ENCODE measurements around the gene CAMTA1. TPM values are rescaled to one million over a fixed set of nuclear protein-coding genes. Genes with fewer than 3 reads are reported as not detected.

The CAMTA1 gene
- polyA plus RNA-seq, 12 donors: 24.2 to 51.1 (median 44.7) TPM; not detected in 1

DNA sequence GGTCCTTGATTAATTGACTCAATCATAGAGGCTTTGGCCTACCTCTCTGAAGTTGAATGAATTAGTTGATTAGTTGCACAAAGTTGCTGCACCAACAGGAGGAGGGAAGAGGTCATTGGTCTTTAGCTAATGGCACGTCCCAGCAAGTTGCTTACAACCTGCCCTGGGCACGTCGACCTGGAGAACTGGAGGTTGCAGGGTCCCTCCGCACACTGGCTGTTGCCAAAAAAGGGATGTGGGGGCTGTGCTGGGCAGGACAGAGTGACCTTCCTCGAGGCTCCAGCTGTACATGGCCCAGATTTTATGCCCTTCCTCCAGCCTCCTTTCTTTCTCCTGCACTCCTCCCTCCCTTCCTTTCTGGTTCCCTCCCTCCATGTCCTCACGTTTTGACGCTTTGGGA, 755.6 kb downstream of the CAMTA1 start:
- no peak for DNase-seq

DNA sequence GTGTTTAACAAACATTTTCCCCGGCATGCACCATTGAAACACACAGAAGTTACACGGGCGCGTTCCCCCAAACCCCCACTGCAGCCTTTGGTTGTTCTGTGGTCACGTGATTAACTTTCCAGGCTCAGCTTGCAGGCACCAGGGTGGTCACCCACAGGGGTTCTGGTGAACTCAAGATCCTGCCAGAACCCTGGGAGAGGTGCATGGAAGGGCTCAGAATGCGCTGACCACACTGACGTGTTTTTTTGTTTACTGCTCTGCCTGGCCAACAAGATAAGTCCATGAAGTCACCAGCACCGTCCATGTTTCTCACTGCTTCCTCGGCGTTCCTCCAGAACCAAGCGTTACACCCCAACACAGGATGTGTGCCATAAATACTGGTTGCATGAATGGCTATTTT, 756.4 kb downstream of the CAMTA1 start:
- no peak for DNase-seq

DNA sequence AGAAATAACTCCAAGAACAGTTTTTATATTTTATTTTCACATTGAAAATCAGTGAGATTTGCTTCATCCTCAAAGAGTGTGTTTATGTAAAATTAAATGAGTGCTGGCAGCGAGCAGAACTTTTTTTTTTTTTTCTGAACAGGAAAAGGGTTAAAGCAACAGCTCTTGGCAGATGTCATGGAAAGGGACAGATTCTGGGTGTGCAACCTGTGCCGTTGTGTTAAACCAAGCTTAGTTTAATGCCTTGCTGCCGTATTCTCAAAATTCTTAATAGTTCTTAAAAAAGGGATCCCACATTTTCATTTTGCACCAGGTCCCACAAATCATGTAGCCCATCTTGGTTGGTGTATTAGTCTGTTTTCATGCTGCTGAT, 758.5 kb downstream of the CAMTA1 start:
- DNase-seq: no peak

DNA sequence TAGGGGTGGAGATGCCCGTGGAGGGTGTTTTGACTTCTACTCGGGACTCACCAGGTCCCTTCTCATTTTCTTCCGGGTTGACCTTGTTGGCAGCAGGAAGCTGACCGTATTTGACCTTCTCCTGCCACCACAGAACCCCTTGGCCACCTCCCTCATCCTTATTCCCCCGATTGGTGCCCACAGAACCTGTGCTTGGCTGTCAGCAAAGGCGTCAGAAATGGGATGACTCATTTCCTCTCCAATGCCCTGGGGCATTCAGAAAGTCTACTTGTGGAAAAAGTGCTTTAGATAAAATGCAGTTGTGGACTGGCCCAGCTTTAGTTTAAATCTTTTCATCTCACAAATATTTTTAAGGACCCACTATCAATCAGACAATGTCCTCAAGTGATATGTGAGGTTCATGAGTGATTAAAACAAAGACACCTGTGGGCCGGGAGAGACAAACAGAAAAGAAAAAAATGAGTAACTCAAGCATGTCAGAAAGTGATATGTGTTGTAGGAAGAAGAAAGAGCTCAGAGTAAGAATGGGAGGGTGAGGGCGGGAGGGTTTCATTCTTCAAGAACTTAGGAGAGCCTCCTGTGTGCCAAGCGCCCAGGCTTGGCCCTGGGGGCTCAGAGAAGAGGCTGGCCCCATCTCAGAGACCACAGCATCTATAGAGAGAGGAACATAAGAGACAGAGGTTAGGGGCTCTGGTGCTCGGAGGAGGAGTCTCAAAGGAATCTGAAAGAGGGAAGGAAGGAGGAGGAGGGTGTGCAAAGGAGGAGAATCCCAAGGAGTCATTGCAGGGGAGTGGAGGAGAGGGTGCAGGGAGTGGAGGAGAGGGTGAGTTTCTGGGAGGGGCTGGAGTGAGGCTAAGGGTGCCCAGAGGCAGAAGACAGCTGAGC, 764.3 kb downstream of the CAMTA1 start:
- no peak for DNase-seq

DNA sequence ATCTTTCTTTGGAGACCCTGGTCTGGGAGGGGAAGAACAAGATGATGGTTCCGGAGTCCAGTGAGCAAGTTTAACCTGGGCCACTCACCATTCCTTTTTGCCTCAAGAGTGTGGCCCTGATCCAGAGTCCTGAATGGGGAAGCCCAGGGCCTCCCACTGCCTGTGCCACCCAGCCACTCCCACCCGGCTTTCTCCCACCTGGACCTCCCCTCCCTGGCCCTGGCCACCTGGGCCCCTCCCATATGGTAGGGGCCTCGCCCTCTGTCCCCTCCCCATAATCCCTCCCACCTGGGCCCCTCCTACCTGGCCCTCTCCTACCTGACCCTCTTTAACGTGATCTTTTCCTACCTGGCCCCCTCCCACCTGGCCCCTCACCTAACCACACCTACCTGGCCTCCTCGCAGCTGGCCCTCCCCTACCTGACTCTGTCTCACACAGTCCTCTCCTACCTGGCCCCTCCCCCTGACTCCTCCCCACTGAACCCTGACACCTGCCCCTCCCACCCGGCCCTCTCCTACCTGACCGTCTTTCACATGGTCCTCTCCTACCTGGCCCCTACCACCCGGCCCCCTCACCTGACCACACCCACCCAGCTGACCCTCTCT, 765.1 kb downstream of the CAMTA1 start:
- DNase-seq: no peak

DNA sequence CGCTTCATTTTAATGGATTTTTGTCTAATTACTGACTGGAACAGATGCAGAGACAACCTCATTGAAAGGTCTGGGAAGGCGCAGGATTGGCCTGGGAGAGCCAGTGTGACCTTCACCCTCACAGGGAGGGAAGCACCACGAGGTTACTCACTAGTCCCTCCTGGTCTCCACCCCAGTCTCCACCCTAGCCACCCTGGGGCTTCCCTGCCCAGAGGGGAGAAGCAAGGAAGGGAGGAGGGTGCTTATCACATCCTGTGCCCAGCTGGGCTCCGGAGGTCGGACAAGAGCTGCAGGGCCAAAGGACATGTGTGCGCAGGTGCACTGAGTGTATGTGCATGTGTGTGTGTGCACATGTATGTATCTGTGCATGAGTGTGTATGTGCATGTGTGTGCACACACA, 765.7 kb downstream of the CAMTA1 start:
- no peak for DNase-seq

DNA sequence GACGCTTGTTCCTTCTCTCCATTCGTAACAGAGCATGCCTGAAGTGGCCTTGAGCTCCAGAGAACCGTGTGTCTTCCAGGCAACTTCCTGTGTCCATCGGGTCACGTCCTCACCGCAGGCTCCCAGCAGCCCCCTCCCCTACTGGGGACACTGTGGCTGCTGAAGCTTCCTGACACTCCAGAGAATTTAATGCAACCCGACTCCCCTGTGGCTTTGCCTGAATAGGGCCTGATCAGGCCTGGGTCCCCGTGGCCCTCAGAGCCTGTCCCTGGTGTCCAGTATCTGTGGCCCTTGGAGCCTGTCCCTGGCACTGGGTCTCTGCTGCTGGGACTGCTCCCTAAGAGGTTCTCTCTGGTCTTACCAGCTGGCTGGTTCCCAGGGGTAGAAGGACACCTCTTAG, 766.2 kb downstream of the CAMTA1 start:
- no peak for DNase-seq

DNA sequence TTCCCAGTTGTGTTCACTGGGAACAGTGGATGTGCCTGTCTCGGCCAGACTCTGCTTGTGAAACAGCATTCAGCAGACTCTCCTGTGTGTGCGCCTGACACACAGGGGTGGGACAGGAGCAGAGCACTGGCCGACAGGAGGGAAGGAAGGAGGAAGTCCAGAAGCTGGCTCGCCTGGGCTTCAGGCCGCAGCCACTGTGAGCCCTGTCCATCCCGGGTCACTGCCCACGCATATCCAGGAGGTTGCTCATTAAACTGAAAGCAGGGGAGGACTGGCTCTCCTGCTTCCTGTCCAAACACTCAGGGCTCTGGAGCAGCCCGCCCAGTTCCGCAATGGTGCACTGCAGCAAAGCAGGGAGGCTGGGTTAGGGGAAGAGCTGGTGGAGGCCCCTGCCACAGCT, 767.1 kb downstream of the CAMTA1 start:
- no peak for DNase-seq

DNA sequence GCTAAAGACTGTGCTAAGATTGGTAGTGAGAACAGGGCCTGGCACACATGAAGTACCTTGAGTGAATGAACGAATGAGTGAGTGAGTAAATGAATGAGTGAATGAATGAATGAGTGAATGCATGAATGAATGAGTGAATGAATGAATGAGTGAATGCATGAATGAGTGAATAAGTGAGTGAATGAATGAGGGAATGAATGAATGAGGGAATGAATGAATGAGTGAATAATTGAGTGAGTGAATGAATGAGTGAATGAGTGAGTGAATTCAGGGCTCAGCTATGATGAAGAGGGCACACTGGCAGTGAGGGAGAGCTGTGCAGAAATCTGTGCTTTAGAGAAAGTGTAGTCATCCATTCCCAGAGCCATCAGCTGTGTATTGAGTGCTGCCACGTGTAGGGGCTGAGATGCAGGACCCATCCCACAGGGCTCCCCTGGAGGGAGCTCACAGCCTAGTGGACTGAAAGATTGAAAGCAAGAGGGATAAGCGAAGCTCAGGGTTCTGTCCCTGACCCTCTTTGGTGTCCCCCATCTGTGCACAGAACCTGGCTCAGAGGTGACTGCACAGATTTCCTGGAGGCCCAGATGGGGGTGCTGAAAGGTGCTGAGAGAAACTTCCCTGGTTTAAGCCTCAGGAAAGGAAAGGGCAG, 767.9 kb downstream of the CAMTA1 start:
- no peak for DNase-seq

DNA sequence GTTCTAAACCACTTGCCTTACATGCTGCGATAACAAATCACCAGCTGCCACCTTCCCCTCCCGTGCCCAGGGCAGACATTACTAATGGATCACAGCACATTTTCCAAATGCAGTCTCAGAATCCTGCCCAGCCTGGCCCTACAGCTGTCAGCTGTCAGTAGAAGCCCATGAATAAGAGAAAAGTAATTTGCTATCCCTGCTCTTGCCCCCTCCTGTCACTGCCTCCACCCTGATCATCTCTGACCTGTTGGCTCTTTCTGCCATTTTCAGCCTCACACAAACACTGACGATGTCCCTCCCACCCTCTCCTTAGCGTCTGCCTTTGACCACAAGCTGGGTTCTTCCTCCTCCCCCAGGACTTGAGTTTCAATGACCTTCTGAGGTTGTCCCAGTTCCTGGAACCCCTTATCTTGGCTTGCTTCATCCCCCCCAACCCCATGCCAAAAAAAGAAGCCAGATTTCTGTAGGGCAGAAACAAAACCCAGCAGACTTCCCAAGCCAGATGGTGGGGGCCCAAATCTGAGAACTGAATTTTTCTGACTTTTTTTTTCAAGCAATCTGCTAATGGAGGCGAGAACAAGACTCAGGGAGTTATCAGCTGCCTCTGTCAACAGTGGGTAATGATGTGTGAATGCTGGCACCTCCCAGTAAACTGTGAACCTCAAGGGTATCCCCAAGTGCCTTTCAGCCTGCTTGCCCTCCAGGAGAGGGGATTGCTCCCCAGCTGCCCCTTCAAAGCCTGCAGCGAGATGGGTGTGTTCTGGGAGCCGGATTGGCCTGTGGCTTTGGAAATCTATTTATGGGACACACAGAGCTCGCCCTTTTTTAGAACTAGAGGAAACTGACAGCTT, 769.4 kb downstream of the CAMTA1 start:
- DNase-seq: no peak

DNA sequence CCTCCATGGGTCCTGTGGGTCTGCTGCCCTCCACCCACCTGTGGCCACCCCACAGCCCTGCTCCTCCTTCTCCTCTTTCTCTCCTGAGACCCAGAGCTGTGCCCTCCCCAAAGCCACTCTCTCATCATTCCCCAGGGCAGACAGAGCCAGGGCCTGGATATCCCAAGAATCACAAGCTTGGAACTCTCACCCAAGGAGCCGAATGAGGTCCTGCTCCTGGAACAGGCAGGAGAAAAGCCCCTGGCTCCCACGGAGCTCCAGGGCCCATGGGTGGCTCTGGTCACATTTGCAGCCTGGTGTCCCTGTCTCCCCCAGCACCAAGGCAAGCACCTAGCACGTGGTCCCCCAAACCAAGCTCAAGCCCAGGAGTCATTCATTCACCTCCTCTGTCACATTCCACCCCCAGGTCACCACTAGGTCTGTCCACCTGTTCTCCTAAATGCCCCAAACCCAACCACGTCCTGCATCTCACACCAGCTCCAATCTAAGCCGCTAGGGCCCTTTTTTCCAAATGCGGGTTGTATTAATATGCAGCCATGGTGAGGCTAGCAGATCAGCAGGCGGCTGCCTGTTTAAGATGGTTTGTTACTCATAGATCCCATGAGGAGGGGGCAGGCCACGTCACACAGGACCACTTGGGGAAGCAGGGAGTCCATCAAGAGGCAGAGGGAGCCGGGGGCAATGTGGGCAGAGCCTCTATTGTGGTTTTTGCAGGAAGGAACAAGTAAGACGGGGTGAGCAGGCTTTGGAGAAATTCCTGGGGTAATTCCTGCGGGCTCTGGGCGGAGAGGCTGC, 770.3 kb downstream of the CAMTA1 start:
- DNase-seq: no peak

DNA sequence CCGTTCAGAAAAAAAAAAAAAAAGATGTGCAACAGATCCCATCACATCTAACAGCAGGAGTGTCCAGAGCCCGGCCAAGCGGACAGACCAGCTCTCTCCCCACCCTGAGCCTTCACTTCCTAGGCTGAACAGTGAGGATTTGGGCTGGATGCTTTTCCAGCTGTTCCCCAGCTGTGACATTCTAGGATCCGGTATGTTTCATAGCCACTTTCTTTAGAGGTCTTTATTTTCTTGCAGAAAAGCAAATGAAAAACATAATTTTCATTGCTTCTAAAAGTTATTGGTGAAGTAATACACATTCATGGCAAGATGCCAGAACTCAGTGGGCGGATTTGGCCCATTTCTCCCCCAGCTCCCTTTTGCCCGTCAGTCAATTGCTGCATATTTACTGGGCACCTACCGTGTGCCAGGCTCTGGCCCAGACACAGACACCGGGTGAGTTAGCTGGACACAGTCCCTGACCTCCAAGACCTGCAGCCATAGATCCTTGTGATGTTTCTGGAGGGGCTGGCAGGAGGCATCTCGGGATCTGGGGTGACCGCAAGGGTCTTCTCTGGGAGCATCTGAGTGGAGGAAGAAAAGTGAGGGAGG, 772.1 kb downstream of the CAMTA1 start:
- DNase-seq: peak; percentile 39

DNA sequence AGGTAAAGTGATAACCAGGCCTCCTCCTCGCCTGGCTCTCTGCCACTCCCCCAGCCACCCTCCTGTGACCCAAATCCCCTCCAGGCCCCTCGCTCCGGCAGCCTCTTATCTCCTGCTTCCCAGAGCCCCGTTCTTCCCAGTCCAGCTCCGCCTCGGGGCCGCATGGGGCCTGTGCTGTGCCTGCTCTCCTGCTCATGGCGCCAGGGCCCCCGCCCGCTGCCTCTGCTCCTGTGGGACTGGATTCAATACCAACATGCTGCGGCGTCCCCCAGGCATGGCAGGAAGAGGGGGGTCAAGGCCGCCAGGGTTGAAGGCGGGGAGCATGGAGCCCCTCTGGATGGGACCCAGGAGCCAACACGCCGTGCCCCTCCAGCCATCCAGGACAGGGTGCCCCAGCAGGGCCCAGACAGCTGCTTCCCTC, 772.8 kb downstream of the CAMTA1 start:
- no peak for DNase-seq

DNA sequence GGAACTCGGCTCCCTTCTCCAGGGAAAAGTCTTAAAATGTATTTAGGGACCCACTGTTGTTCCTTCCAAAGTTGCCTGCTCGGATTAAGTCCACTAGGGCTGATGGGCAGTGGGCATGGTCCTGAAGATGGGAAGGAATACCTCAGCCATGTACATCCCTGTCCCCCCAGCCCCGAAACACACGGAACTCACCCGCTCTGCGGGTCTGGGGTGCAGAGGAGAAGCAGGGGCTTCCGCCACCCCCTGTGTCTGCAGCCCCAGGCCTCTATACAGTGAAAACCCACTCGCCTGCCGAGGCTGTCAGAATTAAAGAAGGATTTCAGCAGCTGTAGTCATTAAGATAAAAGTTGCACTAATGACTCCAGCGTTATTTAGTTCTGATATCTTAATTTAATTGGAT, 773.2 kb downstream of the CAMTA1 start:
- DNase-seq: no peak

DNA sequence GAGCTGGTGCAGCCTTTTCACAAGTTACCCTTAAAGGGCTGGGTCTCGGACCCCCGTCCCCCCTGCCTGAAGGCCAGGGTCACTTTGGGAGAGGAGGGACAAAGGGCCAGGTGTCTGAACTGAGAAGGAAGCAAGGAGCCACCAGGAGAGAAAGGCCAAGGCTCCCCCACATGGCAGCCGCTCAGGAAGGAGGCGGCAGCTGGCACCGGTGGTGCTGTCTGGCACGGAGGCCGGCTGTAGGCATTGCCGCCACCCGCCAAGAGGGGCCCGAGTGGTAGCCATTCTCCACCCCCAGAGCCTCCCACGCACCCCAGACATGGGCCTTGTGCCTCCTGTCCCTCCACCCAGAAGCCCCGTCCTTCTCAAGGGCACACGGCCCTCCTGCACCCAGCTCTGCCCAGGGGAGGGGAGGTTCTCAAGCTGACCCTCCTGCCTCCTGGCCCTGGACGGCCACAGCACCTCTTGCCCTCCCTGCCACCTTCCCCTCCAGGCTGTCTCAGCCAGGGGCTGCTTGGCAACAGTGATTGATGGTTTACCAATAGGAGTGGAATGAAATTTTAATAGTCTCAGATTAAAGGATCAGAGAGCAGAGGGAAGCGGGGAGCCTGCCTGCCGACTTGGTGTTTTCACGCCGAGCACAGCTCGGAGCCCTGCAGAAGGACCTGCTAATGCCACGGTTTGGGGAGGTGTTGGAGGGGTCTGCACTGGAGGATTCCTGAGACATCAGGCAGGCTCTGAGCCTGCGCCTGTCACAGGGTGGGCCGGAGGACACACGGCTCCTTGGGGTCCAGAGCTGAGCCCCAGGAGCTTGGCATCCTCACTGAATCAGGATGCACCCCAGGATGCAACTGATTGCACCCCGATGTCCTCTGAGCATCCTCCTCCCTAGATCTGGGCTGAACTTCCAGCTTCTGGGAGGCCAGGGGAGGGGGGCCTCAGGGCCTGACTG, 773.9 kb downstream of the CAMTA1 start:
- no peak for DNase-seq

DNA sequence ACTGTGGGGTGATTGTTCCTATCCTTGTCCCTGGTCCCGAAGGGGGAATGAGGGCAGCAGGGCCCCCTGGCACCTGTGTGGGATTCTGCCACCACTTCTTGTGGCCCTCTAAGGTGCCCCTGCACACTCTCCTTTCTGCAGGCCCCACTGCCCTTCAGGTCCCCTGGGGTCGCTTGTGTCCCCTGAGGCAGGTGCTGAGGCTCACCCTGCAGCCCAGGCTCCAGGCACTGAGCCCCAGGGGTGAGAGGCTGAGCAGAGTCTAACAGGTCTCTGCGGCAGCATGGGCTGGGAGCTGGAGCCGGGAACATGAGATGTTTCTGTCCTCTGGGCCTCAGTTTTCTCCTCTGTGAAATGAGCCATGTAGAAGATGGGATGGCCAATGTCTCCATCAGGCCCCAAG, 774.9 kb downstream of the CAMTA1 start:
- DNase-seq: no peak

DNA sequence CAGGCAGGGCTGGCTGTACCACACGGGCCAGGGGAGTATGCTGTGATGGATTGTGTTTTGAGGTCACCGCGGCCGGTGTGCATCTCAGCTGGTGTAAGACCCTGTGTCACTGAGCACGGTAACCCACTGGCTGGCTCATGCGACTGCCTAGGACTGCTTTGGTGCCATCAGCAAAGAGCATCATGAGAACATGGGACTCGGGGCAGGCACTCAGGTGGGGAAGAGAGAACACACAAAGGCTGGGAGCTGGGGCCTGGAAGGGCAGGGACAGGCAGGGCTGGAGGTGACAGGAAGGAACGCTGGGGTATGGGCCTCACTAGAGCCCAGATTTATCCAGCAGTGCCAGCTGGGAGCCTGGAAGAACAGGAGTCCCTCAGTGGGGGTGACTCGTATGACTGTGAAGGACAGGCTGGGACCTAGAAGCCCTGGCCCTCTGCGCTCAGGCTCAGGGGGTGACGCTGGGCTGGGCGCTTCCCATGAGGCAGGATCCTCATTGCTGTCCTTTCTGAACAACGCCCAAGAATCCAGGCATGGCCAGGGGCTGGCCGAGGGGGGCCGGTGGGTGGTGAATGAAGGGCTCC, 775.4 kb downstream of the CAMTA1 start:
- no peak for DNase-seq

DNA sequence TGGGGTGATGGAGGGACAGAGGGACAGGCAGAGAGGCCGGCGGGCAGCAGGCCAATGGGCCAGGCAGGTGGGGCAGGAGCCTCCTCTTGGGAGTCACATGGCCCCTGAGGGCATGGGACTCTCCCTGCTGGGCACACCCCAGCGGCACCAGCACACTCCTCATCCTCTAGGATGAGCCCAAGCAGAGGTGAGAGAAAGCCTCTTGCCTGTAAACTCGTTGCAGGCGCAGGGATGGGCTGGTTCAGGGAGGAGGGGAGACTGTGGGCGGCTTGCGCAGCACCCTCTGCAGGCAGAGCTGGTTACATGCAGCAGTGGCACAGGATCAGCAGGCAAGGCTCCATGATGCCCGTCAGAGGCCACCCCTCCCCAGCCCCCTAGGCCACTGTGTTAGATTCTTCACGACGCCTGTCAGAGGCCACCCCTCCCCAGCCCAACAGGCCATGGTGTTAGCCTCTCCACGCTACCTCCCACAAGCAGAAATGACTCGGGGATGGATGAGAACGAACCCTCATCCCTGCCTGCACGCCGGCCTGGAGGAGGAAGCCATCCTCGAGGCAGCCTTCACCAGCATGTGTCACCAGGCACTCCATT, 776.2 kb downstream of the CAMTA1 start:
- no peak for DNase-seq

All from muscle of arm (tissue), 12 donors.